ENCODE data around the gene MUCL3. TPM values are rescaled to one million over a fixed set of nuclear protein-coding genes. Genes with fewer than 3 reads are reported as not detected.

The MUCL3 gene
- total RNA-seq, 2 experiments from 2014 or later: not detected

- intact Hi-C loops (cut with DNase I, micrococcal nuclease): no loop called here
- Histone ChIP-seq H3K36me3 (ENCODE audit: insufficient read depth, low read length) (peaks cover 18% of the 10 kb centered on the region), H3K9me3 (ENCODE audit: control insufficient read depth in 1 of 2, insufficient read depth in 1 of 2, low read length in 2 of 2) (peaks cover 0 to 6% of the 10 kb centered on the region in 2 experiments), H3K27ac (ENCODE audit: low read depth in 1 of 2, low read length in 2 of 2) (no peak overlapping the region), H3K27me3 (ENCODE audit: control insufficient read depth in 1 of 2, insufficient read depth in 2 of 2, low read length in 2 of 2) (no peaks in the 10 kb centered on the region), H3K4me1 (ENCODE audit: insufficient read depth, low read length) (no peaks in the 10 kb centered on the region), H3K4me3 (ENCODE audit: low read length) (no peak overlapping the region)
- no peak overlapping the region for H3K4me3 Mint-ChIP-seq
- POLR2A ChIA-PET: no interaction called here
- no peak overlapping the region for H3K27ac Mint-ChIP-seq
- CTCF ChIA-PET: no interaction called here
- no peak for TF ChIP-seq CTCF (IDR thresholded peaks at IDR 0.05)
- DNase-seq (no peak), ATAC-seq (ENCODE audit: poor library complexity) (no peak)
- H3K27me3 Mint-ChIP-seq: no peaks in the 10 kb centered on the region
- H3K4me1 Mint-ChIP-seq (ENCODE audit: low read depth): no peaks in the 10 kb centered on the region
- peaks cover 16% of the 10 kb centered on the region for H3K36me3 Mint-ChIP-seq (ENCODE audit: low read depth)
- H3K9me3 Mint-ChIP-seq: peaks cover 3% of the 10 kb centered on the region
These were observed 12.1 kb upstream of the MUCL3 start for GRCh38 chr6:30928677-30929076.

DNA sequence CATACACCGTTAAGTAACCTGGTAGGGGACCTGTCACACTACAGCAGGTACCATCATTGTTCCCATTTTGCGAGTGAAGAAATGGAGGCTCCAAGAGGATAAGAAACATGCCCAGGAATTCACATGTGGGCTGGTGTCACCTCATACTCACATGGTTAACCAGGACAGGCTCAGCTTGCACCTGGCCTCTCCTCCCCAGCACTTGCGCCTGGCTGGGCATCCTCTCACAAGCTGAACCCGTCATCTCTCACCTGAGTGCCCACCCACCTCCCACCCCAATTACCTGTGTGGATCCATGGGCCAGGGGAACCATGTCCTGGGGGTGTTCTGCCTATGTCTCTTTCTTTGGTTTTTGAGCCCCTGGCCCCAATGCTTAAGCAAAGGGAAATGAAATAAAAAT lies 10.3 kb upstream of the MUCL3 start:
- Mint-ChIP-seq H3K4me3 (no peak overlapping the region), H3K4me1 (ENCODE audit: low read depth) (no peaks in the 10 kb centered on the region), H3K9me3 (peaks cover 3% of the 10 kb centered on the region), H3K36me3 (ENCODE audit: low read depth) (peaks cover 11% of the 10 kb centered on the region), H3K27ac (no peak overlapping the region), H3K27me3 (no peaks in the 10 kb centered on the region)
- Histone ChIP-seq H3K4me1 (ENCODE audit: insufficient read depth, low read length) (no peaks in the 10 kb centered on the region), H3K27ac (ENCODE audit: low read depth in 1 of 2, low read length in 2 of 2) (no peak overlapping the region), H3K36me3 (ENCODE audit: insufficient read depth, low read length) (peaks cover 13% of the 10 kb centered on the region), H3K4me3 (ENCODE audit: low read length) (no peak overlapping the region), H3K27me3 (ENCODE audit: control insufficient read depth in 1 of 2, insufficient read depth in 2 of 2, low read length in 2 of 2) (no peaks in the 10 kb centered on the region), H3K9me3 (ENCODE audit: control insufficient read depth in 1 of 2, insufficient read depth in 1 of 2, low read length in 2 of 2) (peaks cover 0 to 6% of the 10 kb centered on the region in 2 experiments)
- ATAC-seq (ENCODE audit: poor library complexity) (no peak), DNase-seq (no peak)
- ChIA-PET CTCF (no interaction called here), POLR2A (no interaction called here)
- no peak for TF ChIP-seq CTCF (IDR thresholded peaks at IDR 0.05)
- intact Hi-C loops (cut with DNase I, micrococcal nuclease): loop anchor here in 1 of 2 experiments (5.0 to 10.0 kb wide), 2 partner anchors 47 to 184 kb away; partner anchors contain the start of genes C6orf15 and PSORS1C1

- Histone ChIP-seq H3K9me3 (ENCODE audit: control insufficient read depth in 1 of 2, insufficient read depth in 1 of 2, low read length in 2 of 2) (peaks cover 0 to 6% of the 10 kb centered on the region in 2 experiments), H3K27ac (ENCODE audit: low read depth in 1 of 2, low read length in 2 of 2) (no peak overlapping the region), H3K4me3 (ENCODE audit: low read length) (no peak overlapping the region), H3K4me1 (ENCODE audit: insufficient read depth, low read length) (no peaks in the 10 kb centered on the region), H3K27me3 (ENCODE audit: control insufficient read depth in 1 of 2, insufficient read depth in 2 of 2, low read length in 2 of 2) (no peaks in the 10 kb centered on the region), H3K36me3 (ENCODE audit: insufficient read depth, low read length) (peaks cover 5% of the 10 kb centered on the region)
- ChIA-PET CTCF (no interaction called here), POLR2A (no interaction called here)
- Mint-ChIP-seq H3K27ac (no peak overlapping the region), H3K36me3 (ENCODE audit: low read depth) (peaks cover 8% of the 10 kb centered on the region), H3K9me3 (peaks cover 3% of the 10 kb centered on the region), H3K4me3 (no peak overlapping the region), H3K4me1 (ENCODE audit: low read depth) (no peaks in the 10 kb centered on the region), H3K27me3 (no peaks in the 10 kb centered on the region)
- no peak for ATAC-seq (ENCODE audit: poor library complexity)
- intact Hi-C loops (cut with DNase I, micrococcal nuclease): loop anchor here in 1 of 2 experiments (5.0 to 10.0 kb wide), 2 partner anchors 46 to 184 kb away; partner anchors contain the start of genes C6orf15 and PSORS1C1
- TF ChIP-seq CTCF (IDR thresholded peaks at IDR 0.05): no peak
- DNase-seq: no peak
These were observed 9.5 kb upstream of the MUCL3 start for GRCh38 chr6:30931272-30931671.
